Keratinocyte (primary cell): ENCODE results near the gene CRLF1.

Source experiments
- CTCF ChIP-seq, 3 experiments: IDR thresholded peaks in 1 of 3; conservative IDR thresholded peaks in 1 of 3; optimal IDR thresholded peaks in 1 of 3; 2 replicates in 2 of 3; 3 replicates in 1 of 3; pipeline versions ENCODE3 to v1.5.1; 2011; ENCODE audit warnings: low read length in 3 of 3, mild to moderate bottlenecking in 3 of 3, moderate library complexity in 2 of 3, control low read depth in 1 of 3, inconsistent platforms in 1 of 3; ENCODE audit not compliant: insufficient read depth in 2 of 3; ENCODE audit errors: extremely low read depth in 1 of 3
- EZH2 ChIP-seq: IDR thresholded peaks from one replicate; pipeline ENCODE4 v1.6.1; 2012; ENCODE audit warnings: inconsistent platforms, mild to moderate bottlenecking, low read length, moderate library complexity

- TF ChIP-seq CTCF (optimal IDR thresholded peaks at IDR 0.05 in 1 of 3, IDR thresholded peaks at IDR 0.05 in 1 of 3, conservative IDR thresholded peaks at IDR 0.05 in 1 of 3; ENCODE audit: extremely low read depth in 1 of 3, insufficient read depth in 2 of 3, low read length in 3 of 3), result no peak
- TF ChIP-seq EZH2, result peak; percentile 61
These were observed 3.6 kb upstream of the CRLF1 start for GRCh38 chr19:18610245-18610555.
